CD4-positive, alpha-beta T cell treated with Interleukin-15 for 4 hours (primary cell): ENCODE results near the gene SS18L1.
"Not testable (repeated sequence)": the region's sequence is repeated elsewhere in the genome, so short reads cannot be mapped to it uniquely, and the experiment has no call there.

Experiments used
- DNase-seq: peaks from one replicate; pipeline ENCODE4 v3.0.0-alpha.2; 2020; ENCODE audit warnings: low spot score

Gene SS18L1

DNA sequence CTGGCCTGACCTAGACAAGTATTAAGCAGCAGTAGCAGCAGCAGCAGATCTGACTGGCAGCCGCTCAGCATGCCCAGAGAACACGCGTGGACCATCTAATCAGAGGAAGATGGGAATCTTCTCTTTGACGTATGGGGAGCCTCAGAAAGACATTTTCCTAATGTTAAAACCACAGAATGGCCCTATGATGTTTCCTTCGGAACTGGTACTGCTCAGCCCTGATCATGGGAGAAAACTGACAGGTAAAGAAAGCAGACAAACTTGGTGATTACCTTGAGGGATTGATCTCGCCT is 6.5 kb upstream of the SS18L1 start:
- DNase-seq, result no peak

DNA sequence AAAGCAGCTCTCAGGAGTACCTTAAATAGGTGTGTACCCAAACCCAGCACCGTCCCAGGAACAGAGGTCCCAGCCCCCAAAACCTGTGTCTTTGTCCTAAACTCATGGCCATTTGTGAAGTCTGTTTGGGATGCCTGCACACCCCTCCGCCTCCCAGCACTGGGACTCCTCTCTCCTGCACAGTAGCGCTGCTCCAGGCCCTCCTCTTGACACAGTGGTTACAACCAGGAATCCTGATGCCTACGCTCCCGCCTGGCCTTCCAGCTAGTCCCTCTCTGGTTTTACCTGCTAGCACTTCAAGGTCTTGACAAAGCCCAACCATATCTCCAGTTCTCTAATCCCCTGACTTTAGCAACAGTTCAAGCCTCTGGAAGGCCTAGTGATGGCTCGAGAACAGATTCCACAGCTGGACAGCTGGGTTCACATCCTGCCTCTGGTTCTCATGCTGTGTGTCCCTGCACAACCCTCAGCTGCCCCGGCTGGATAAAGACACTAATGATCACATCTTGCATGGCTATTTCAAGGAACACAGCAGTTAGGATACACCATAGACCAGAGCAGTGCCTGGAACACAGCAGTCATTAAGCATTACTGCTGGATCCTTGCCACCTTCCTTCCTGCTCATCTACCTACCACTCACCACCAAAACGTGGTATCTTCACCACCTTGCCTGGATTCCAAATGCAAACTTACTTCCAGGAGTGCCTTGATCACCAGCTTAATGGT is 5.9 kb upstream of the SS18L1 start:
- no peak for DNase-seq

DNA sequence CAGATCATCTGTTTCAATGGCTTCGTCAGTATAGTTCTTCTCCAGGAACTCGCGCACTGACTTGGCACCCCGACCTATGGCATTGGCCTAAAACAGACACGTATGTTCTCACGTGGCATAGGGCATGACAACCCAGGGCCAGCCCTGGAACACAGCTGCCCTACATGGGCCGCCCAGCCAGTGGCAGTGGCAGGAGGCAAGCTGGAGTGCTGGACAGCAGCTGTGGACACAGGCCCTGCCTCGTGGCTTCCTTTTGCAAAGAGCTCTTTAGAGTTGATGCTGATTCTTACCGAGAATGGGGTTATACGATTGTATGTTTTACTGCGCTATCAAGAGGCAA is 5.4 kb upstream of the SS18L1 start:
- DNase-seq, result no peak

DNA sequence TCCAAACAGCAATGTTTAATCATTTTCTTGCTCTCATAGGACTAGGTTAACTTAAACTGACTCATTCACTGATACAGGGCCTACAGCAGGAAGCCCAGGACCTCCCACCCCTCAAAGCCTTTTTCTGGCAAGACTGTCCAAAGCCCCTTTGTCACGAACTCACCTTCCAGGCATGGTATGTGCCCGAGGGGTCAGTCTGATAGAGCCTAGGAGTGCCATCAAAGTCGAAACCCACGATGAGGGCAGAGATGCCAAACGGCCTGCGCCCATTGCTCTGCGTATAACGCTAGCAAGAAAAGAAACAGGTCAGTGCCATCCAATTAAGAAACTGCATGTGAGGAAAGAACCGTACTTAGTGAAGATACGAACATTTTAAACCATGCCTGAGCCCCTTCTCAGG is 4.7 kb upstream of the SS18L1 start:
- DNase-seq, result no peak

DNA sequence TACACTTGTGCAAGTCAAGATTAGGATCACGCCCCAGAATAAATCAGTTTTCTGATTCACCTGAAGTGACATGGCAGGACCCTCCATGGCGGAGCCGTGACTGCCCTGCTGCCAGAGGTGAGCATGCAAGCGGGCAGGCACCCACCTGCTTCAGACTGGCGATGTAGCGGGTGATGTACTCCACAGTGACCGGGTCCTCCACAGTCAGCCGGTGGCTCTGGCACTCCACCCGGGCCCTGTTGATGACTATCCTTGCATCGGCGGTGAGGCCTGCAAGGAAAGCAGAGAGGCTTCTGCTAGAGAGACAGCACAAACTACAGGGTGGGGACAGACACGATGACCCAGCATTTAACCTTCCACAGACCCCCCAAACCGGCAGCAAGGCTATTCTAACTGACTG is 3.9 kb upstream of the SS18L1 start:
- no peak for DNase-seq

DNA sequence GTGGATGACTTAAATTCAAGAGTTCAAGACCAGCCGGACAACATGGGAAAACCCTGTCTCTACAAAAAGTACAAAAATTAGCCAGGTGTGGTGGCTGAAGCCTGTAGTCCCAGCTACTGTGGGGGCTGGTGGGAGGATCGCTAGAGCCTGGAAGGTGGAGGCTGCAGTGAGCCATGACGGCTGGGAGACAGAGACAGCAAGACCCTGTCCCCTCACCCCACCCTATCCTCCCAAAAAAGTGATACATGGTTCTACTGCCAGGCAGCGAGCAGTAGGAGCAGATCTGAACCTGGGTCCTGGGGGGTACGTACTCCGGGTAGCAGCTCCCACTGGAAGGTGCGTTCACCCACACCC is 2.5 kb upstream of the SS18L1 start:
- DNase-seq, result no peak

DNA sequence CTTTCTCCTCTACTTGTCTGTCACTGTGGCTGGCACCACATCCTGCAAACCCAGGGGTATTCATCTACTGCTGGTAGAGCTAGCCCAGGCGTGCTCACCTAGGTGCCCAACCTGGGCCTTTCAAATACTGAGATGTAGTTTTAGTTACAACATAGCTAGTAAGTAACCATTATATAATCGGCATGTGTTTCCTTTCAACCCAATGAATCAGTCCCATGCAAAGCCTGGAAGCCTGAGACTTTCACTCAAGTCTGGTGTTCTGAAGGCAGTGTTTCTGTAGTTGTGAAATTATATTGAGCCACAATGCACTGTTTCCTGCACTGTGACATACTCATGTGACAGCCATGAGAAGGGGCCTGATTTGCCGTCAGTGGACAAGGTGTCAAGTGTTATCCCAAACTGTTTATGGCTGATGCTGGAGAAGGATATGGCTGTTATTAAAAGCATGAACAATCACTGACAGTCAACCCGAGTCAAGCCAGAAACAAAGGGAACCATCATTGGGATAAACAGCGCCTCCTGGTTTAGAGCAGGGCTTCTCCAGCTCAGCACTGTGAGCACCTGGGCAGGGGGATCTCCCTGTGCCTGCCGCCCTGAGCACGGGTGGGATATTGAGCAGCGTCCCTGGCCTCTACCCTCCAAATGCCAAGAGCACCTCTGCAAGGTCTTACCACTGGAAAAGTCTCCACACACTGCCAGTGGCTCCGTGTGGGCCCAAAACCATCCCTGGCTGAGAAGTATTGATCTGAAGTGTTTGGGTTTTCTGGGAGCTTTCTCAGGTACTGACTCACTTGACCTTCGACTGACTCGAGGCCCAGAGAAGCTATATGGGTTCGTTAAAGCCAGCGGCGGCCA is 1.9 kb upstream of the SS18L1 start:
- DNase-seq, result no peak

DNA sequence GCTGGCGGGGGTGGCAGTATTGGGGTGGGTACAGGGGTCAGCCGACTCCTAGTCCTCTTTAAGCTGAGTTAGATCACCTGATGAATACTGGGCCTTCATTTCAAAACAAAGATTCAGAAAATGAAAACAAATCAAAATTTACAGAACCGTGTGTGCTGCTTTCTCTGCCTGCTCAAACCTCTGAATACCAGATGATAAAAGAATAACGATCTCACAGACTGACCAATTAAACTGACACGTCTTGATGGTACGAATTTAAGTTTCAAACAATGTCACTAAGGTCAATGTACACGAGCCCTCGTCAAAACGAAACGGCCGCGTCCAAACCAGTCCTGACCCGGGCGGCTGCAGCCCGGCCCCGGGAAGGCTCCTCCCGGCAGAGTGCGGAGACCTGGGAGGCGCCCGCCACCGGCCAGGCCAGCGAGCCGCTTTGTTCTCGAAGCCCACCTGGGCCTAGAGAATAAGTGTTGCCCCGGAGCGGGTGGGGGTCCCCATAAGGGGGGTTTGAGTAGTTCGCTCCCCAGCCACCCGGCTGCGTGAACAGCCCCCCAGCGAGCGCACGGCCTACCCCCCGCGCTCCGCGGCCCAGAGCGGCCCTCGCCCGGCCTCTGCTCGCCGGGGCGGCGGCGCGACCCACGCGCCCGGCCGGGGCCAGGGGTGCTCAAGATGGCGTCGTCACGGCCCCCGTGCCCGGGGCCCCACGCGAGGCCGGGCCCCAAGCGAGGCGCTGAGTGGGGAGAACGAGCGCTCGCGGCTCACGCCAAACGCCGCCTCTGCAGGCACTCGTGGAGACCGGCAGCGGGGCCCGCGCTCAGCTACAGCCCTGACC is 1.1 kb upstream of the SS18L1 start:
- DNase-seq, result no peak

DNA sequence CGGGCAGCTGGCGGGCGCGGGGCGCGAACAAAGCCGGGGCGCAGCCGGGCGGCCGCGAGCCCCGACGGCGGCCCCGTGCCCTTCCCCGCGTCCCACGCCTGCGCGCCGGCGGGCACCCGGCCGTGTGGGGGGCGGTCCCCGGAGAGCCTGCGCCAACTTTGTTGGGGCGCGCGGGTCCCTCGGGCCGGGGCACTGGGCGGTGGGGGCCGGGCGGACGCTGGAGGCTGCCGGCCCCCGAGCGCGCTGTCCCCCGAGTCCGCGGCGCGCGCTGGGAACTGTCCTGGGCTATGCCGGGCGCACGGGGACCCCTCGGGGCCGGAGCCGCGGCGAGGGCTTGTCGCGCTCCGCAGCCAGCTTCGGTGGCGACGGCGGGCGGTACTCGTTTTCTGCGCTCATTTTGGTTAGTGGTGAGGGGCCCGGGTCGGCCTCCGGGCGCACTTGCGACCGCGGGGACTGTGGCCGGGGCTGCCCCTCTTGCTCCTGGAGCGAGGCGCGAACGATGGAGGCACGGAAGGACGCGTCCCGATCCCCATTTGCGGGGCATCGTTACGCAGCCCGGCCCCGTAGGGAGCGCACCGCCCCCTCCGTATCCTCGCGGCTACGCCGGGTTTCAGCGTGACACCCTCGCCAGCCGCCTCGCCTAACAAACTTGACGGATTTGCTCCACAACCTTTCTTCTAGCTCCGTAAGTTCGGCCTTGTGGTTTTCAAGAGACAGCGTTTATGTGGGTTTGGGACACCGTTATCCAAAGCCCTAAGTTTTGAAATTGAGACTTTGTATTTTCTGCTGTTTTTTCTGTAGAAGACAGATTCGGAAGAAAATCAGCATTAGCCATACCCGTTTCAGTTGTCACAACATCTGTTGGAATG is 622 bp downstream of the SS18L1 start:
- peak; percentile 45 for DNase-seq

DNA sequence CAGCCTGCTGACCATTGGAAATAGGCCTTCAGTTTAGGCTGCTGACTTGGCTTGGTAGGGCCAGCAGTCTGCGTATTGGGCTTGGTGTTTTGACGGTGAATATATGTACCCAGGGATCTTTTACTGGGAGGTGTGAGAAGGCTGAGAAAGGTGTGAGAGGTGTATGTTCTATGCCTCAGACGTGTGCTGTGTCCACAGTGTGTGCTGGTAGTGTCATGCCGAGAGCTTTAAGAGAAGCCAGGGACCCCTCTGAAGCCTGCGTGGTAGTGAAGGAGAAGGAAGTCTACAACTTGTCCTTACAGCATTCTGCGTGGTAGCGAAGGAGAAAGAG is 2.1 kb downstream of the SS18L1 start:
- DNase-seq, result no peak

DNA sequence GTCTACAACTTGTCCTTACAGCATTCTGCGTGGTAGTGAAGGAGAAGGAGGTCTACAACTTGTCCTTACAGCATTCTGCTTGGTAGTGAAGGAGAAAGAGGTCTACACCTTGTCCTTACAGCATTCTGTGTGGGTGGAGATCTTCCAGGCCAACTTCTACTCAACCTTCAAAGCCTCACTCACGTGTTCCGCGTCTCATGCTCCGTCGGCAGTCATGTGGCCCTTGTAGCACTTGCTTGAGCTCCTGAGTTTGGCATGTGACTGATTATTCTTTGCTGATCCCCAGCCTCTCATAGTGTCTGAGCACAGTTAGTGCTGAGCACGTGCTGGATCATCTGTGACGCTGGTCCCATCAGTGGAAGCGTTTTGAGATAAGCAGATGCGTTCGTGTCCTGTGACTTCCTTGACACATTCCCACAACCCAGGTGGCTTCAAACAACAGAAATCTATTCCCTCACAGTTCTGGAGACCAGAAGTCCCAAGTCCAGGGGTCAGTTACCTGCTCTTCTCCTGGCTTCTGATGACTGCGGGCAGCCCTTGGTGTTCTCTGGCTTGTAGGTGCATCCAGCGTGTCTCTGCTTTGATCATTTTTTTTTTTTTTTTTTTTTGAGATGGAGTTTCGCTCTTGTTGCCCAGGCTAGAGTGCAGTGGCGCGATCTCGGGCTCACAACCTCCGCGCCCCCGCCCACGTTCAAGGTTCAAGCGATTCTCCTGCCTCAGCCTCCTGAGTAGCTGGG is 2.6 kb downstream of the SS18L1 start:
- no peak for DNase-seq

DNA sequence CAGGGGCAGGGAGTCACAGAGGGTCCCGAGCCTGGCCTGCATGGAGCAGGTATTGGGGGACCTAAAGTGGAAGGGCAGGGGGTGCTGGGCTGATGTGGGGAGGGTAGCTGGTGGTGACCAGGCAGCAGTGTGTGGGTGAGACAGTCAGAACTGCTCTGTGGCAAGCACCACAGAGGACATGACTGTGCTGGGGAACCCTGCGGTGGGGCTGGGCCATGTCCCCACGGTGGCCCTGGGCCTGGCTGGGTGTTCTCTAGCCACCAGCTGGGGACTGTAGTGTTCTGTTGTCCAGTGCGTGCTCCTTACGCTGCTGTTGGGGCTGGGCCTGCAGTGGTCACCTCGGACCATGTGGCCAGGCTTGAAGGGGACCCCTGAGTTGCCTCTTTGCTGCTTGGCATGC is 3.6 kb downstream of the SS18L1 start:
- no peak for DNase-seq

DNA sequence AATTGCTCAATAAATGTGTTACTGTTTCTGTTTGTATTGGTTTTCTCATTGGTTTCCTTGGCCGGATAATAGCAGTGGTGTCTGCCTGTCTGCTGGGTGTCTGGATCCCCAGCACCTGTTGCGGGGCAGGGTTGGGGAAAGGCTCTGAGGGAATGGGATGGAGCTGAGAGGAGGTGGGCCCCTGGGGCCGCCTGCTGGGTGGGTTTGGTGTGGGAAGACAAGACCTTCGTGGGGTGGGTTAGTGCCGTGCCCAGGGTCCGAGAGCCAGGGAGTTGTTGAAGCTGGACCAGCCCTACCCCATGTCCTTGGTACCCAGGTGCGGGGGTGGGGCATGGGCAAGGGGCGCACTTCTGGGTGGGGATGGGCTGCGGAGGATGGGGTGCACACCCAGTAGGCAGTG is 4.0 kb downstream of the SS18L1 start:
- no peak for DNase-seq

DNA sequence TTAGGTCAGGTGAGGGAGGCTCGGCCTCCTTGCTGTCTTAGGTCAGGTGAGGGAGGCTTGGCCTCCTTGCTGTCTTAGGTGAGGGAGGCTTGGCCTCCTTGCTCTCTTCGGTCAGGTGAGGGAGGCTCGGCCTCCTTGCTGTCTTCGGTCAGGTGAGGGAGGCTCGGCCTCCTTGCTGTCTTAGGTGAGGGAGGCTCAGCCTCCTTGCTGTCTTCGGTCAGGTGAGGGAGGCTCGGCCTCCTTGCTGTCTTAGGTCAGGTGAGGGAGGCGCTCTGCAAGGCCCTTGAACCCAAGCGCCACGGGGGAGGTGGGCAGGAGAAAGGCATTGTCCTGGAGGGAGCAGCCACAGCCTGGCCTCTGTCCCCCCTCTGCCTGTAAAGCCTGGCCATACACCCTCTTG is 4.8 kb downstream of the SS18L1 start:
- DNase-seq, result not testable (repeated sequence)

DNA sequence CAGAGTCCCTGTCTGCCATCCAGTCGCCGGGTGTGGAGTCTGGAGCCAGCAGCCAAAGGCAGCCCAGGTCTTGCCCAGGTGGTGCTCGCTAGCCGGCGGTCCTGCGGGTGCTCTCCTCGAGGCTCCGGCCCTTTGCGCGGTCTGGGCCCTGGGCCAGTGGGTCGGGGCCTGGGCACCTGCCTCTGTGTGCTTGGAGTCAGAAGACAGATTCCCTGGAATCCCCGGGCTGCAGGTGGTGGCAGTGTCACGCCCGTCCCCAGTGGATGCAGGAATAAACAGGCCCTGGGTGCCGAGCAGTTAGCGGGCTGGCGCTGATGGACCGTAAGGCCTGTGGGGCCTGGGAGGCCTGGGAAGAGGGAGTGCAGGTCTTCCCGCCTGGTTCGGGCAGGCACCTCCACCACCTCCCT is 5.3 kb downstream of the SS18L1 start:
- no peak for DNase-seq

DNA sequence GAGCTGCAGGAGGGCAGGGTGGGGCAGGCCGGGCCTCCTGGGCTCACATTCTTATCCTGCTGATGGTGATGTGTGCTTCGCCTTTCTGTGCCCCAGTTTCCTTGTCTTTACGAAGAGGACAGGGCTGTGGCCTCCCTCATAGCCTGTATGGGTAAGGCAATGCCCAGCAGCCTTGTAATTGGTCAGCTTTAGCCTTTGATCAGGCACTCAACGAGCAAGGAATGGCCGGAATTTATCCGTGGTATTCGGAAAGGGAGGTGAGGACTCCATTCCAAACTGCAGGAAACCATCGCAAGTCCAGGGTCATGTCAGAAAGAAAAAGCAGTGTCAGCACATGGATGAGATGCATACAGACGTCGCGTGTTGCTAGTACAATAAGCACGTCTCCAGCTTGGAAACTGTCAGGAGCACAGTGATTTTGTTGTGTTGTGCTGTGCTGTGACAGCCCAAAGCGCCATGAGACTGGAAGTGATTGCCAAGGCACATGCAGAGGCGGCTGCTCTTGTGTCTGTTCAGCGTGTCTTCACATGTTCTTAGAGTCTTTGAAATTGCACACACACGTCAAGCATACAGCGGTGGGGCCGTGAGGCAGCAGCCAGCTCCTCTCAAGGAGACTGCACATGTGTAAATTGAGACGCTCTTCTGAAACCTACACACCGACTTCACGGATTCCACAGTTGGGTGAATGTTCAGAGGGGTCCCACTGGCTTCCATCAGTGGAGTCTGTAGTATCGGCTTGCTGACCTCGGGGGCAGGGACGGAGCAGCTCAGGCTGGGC is 6.2 kb downstream of the SS18L1 start:
- DNase-seq, result no peak

DNA sequence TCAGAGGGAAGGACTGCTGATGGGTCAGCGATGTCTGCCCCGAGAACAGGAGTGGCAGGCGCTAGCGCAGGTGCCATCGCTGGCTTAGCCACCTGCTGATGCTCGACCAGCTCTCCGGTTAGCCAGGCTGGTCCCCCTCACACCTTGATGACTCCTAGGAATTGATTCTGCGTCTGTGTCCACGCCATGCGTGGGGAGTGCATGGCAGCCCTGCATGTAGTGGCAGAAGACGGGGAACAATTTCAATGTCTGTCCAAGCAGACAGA is 6.7 kb downstream of the SS18L1 start:
- DNase-seq, result no peak

DNA sequence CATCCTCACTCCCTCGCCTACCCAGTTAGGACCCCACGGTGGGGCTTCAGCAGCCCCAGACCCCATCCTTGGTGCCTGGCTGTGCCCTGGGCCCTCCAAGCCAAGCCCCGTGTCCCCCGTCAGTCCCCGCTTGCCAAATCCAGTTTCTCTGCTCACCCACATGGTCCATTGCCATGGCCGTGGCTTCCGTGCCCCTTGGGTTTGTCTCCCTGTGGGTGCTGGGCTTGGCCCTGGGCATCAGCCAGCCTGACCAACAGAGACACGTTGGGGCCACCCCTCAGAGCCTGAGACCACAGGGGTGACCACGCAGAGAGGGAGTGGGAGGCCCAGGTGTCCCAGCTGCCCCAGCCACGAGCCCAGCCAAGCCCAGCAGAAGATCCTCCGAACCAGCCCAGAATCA is 7.7 kb downstream of the SS18L1 start:
- DNase-seq, result no peak

DNA sequence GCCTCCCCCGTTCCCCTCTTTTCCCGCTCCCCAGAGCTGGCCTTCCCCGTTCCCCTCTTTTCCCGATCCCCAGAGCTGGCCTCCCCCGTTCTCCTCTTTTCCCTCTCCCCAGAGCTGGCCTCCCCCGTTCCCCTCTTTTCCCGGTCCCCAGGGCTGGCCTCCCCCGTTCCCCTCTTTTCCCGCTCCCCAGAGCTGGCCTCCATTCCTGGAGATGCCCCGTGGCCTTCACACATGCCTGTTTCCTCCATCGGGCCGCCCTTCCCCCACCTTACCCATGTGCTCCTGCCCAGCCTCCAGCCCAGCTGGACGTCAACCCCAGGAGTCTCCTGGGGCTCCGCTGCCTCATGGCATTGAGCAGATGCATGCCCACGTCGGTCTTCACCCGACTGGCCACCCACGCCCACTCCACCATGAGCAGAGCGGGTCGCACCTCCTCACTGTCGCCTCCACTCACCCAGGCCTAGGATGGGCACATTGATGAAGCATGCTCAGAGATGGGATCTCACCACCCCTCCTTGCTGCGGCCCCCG is 8.3 kb downstream of the SS18L1 start:
- DNase-seq, result no peak

DNA sequence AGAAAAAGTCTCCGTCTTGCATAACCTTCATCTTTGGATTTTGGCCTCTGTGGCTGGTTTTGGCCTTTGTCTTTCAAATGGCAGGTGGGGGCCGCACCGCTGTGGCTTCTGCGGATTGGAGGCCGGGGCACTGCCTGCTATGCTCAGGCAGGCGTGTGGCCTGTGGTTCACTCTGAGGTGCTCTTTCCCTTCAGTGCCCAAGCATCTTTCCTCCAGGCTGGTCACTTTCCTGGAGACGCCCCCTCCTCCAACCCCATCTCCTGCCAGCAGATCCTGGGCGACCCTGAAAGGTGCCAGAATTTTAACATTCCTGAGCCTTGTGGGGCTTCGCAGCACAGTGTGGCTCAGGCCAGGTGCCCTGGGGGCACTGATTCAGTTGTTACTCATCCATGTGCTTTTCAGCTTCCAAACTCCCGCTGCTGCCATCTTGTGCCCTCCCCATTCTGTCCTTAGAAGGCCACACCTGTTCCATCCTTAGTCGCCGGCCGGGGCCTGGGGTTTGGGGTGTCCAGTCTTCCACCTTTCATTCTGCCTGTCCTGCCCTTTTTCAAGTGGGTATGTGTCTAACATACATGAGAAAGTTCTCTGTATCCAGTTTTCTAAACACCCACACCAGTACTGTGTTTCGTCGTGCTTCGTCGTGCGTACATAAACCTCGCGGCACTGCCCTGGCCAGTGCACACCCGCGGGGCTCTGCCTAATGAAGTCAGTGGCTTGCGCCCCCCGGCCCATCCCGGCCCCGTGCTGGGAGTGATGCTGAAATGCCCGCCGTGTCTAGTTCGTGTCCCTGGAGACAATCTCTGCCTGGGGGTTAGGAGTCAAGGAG is 12.1 kb downstream of the SS18L1 start:
- no peak for DNase-seq
